NCI-H524 (cell line): Measurements from ENCODE around the gene PPP2R2B.

Experiments used
- DNase-seq, 2 experiments: peaks; one replicate each; lab custom pipeline; 2025; lab: John Stamatoyannopoulos, UW

Gene PPP2R2B

GRCh38 chr5:146827901-146828300, 50.7 kb downstream of the PPP2R2B start:
- peak in 1 of 2 experiments; percentile 65 for DNase-seq

- DNase-seq: no peak
These were observed 53.5 kb downstream of the PPP2R2B start for GRCh38 chr5:146825033-146825432.

- DNase-seq: no peak
These were observed 56.8 kb downstream of the PPP2R2B start for GRCh38 chr5:146821732-146822131.

- DNase-seq: no peak
These were observed 57.6 kb downstream of the PPP2R2B start for GRCh38 chr5:146820987-146821386.

- DNase-seq: peak; percentile 8 to 58
These were observed 59.7 kb downstream of the PPP2R2B start for GRCh38 chr5:146818822-146819221.

GRCh38 chr5:146817973-146818372, 60.6 kb downstream of the PPP2R2B start:
- no peak for DNase-seq

- no peak for DNase-seq
These were observed 61.7 kb downstream of the PPP2R2B start for GRCh38 chr5:146816775-146817387.

- DNase-seq: no peak
These were observed 63.1 kb downstream of the PPP2R2B start for GRCh38 chr5:146815411-146815810.

- peak in 1 of 2 experiments; percentile 45 for DNase-seq
These were observed 65.0 kb downstream of the PPP2R2B start for GRCh38 chr5:146813346-146814157.

- peak; percentile 65 for DNase-seq
These were observed 73.5 kb downstream of the PPP2R2B start for GRCh38 chr5:146805081-146805480.

GRCh38 chr5:146802945-146803522, 75.5 kb downstream of the PPP2R2B start:
- DNase-seq: no peak

GRCh38 chr5:146799671-146800070, 78.9 kb downstream of the PPP2R2B start:
- no peak for DNase-seq

- DNase-seq: no peak
These were observed 79.3 kb downstream of the PPP2R2B start for GRCh38 chr5:146799231-146799630.

- peak; percentile 21 to 57 for DNase-seq
These were observed 80.9 kb downstream of the PPP2R2B start for GRCh38 chr5:146797658-146798057.

GRCh38 chr5:146796911-146797310, 81.6 kb downstream of the PPP2R2B start:
- DNase-seq: no peak

- DNase-seq: no peak
These were observed 82.4 kb downstream of the PPP2R2B start for GRCh38 chr5:146796144-146796543.

- DNase-seq: no peak
These were observed 84.1 kb downstream of the PPP2R2B start for GRCh38 chr5:146794326-146795029.

GRCh38 chr5:146793709-146794108, 84.8 kb downstream of the PPP2R2B start:
- no peak for DNase-seq

GRCh38 chr5:146791471-146791870, 87.1 kb downstream of the PPP2R2B start:
- DNase-seq: peak in 1 of 2 experiments; percentile 22

- DNase-seq: no peak
These were observed 88.6 kb downstream of the PPP2R2B start for GRCh38 chr5:146789712-146790653.

- DNase-seq: no peak
These were observed 89.7 kb downstream of the PPP2R2B start for GRCh38 chr5:146788898-146789297.
